Measurements from ENCODE around the gene DCAF8L2.
"Not testable (repeated sequence)": the region's sequence is repeated elsewhere in the genome, so short reads cannot be mapped to it uniquely, and the experiment has no call there.

DCAF8L2 gene
- total RNA-seq, result 0 reads per million in 3 experiments

GRCh38 chrX:27590044-27590443, at the start of gene DCAF8L2:
Gene DCAF8L2 (plus strand): TSS chrX:27590344. CDS start chrX:27746896, 156,552 bp downstream.
- no peak for DNase-seq

GRCh38 chrX:27541161-27541560, 49.0 kb upstream of the DCAF8L2 start:
- not testable (repeated sequence) for DNase-seq

- DNase-seq, result no peak
Measured at GRCh38 chrX:27548624-27549023, 41.5 kb upstream of the DCAF8L2 start.

GRCh38 chrX:27549688-27550087, 40.5 kb upstream of the DCAF8L2 start:
- no peak for DNase-seq

- no peak for DNase-seq
Measured at GRCh38 chrX:27555514-27555913, 34.6 kb upstream of the DCAF8L2 start.

GRCh38 chrX:27565992-27566391, 24.2 kb upstream of the DCAF8L2 start:
- DNase-seq, result no peak

GRCh38 chrX:27571164-27571563, 19.0 kb upstream of the DCAF8L2 start:
- DNase-seq, result no peak

GRCh38 chrX:27575565-27575964, 14.6 kb upstream of the DCAF8L2 start:
- no peak for DNase-seq

GRCh38 chrX:27583976-27584375, 6.2 kb upstream of the DCAF8L2 start:
- DNase-seq, result no peak

- no peak for DNase-seq
Measured at GRCh38 chrX:27591938-27592337, 1.8 kb downstream of the DCAF8L2 start.

- DNase-seq, result no peak
Measured at GRCh38 chrX:27597508-27597907, 7.4 kb downstream of the DCAF8L2 start.

GRCh38 chrX:27598312-27598711, 8.2 kb downstream of the DCAF8L2 start:
- no peak for DNase-seq

GRCh38 chrX:27599928-27600327, 9.8 kb downstream of the DCAF8L2 start:
- no peak for DNase-seq

- no peak for DNase-seq
Measured at GRCh38 chrX:27600686-27601085, 10.5 kb downstream of the DCAF8L2 start.

- no peak for DNase-seq
Measured at GRCh38 chrX:27608671-27609070, 18.5 kb downstream of the DCAF8L2 start.

- DNase-seq, result no peak
Measured at GRCh38 chrX:27619459-27619858, 29.3 kb downstream of the DCAF8L2 start.

- no peak for DNase-seq
Measured at GRCh38 chrX:27619975-27620374, 29.8 kb downstream of the DCAF8L2 start.

GRCh38 chrX:27622883-27623282, 32.7 kb downstream of the DCAF8L2 start:
- no peak for DNase-seq

- no peak for DNase-seq
Measured at GRCh38 chrX:27626066-27626465, 35.9 kb downstream of the DCAF8L2 start.

- DNase-seq, result no peak
Measured at GRCh38 chrX:27633328-27633727, 43.2 kb downstream of the DCAF8L2 start.

- DNase-seq, result no peak
Measured at GRCh38 chrX:27656581-27656980, 66.4 kb downstream of the DCAF8L2 start.

GRCh38 chrX:27660878-27661277, 70.7 kb downstream of the DCAF8L2 start:
- no peak for DNase-seq

- no peak for DNase-seq
Measured at GRCh38 chrX:27671234-27671633, 81.1 kb downstream of the DCAF8L2 start.

GRCh38 chrX:27674491-27674890, 84.3 kb downstream of the DCAF8L2 start:
- no peak for DNase-seq

- DNase-seq, result no peak
Measured at GRCh38 chrX:27675493-27675892, 85.3 kb downstream of the DCAF8L2 start.

GRCh38 chrX:27679281-27679680, 89.1 kb downstream of the DCAF8L2 start:
- no peak for DNase-seq

All from central memory CD4-positive, alpha-beta T cell (primary cell).